ENCODE data around the gene GFPT2. TPM values are rescaled to one million over a fixed set of nuclear protein-coding genes. Genes with fewer than 3 reads are reported as not detected.

The GFPT2 gene
- total and polyA plus RNA-seq, 2 experiments from 2014 or later, result 45.2 to 75.3 TPM

DNA sequence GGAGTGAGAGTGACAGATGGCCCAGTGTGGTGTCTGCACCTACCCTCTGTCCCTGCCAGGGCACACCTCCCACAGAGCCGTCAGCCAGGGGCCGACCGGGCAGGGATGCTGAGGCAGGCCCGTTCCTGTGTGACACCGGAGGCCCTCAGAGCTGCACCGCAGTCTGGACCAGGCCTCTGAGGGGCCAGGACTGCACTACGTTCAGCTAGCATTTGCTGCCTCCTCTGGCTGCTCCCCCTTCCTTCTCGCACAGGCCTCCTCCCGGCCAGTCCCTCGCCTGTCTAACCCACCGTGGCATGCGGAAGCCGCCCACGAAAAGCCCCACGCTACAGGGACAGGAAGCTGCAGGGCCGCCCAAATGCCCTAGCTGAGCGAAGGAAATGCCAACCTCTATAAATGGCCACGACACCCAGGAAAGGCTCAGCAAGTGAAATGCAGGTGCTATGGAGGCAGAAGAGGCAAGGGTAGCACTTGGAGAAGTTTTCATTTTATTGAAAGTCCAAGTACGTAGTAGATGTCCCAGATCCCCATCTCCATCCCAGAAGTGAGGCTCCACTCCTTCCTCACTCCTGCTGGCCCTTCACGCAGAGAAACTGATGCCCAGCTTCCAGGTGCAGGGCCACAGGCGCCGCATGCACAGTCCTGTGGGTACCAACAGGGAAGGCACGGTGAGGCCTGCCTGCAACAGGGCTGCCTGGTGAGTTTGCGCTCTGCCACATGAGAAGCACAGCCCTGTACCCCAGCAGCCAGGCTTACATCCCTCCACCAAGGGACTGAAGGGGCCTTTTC, 99.9 kb downstream of the GFPT2 start:
- TF ChIP-seq EZH2 (IDR thresholded peaks at IDR 0.05; ENCODE audit: insufficient read depth, poor library complexity, severe bottlenecking) (no peak), EZH2phosphoT487 (IDR thresholded peaks at IDR 0.05; ENCODE audit: insufficient read depth, low read depth) (no peak)
- Histone ChIP-seq H3F3A (ENCODE audit: insufficient read depth) (no peaks in the 10 kb centered on the region), H3K9me2 (ENCODE audit: insufficient read depth) (no peaks in the 10 kb centered on the region), H3K4me1 (ENCODE audit: insufficient read depth) (no peaks in the 10 kb centered on the region), H3K27me3 (replicated peaks; ENCODE audit: insufficient read depth) (no peaks in the 10 kb centered on the region), H2AFZ (no peak overlapping the region), H3K27ac (no peak overlapping the region), H3K9me3 (ENCODE audit: low read depth) (no peaks in the 10 kb centered on the region), H3K4me3 (no peak overlapping the region), H3K79me2 (ENCODE audit: insufficient read depth) (no peaks in the 10 kb centered on the region), H3K9ac (no peak overlapping the region), H4K20me1 (ENCODE audit: insufficient read depth) (no peaks in the 10 kb centered on the region), H3K4me2 (ENCODE audit: unreplicated experiment) (no peak overlapping the region), H3K36me3 (ENCODE audit: low read depth) (peaks cover 51% of the 10 kb centered on the region)
- 95 to 96% methylated on average over 23 to 24 of the region's 24 CpGs for WGBS, 2 experiments (ENCODE audit: low coverage in 1 of 2, low lambda C conversion rate in 2 of 2, missing lambda C conversion rate in 2 of 2)
- no peak for DNase-seq
- in situ Hi-C loops (cut with MboI), result no loop called here

DNA sequence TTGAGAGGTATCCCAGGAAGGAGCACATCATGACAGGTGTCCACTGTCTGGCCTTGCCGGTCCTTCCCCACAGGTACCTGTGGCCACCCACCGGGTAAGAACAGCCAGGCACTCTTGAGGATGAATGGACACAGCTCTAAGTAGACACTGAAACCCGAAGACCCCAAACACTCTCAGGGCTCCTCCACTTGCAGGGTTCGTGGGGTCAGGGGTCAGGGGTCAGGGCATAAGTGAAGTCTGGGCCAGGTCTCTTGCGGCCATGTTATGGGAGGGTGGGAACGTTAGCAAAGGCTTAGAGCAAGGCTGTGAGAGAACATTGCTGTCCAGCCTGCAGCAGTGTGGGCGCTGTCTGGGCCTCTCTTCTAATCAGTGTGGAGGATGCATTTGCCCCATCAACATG, 101.2 kb downstream of the GFPT2 start:
- TF ChIP-seq EZH2phosphoT487 (IDR thresholded peaks at IDR 0.05; ENCODE audit: insufficient read depth, low read depth) (no peak), EZH2 (IDR thresholded peaks at IDR 0.05; ENCODE audit: insufficient read depth, poor library complexity, severe bottlenecking) (no peak)
- peaks cover 46% of the 10 kb centered on the region for H3K36me3 ChIP-seq (ENCODE audit: low read depth)
- H3K9me2 ChIP-seq (ENCODE audit: insufficient read depth), result no peaks in the 10 kb centered on the region
- no peaks in the 10 kb centered on the region for H3K79me2 ChIP-seq (ENCODE audit: insufficient read depth)
- in situ Hi-C loops (cut with MboI), result no loop called here
- no peaks in the 10 kb centered on the region for H3K27me3 ChIP-seq (replicated peaks; ENCODE audit: insufficient read depth)
- H3K4me2 ChIP-seq (ENCODE audit: unreplicated experiment), result no peak overlapping the region
- WGBS, 2 experiments (ENCODE audit: low coverage in 1 of 2, low lambda C conversion rate in 2 of 2, missing lambda C conversion rate in 2 of 2), result 95% methylated on average over 7 of the region's 7 CpGs
- no peaks in the 10 kb centered on the region for H3K4me1 ChIP-seq (ENCODE audit: insufficient read depth)
- no peak overlapping the region for H3K4me3 ChIP-seq
- H2AFZ ChIP-seq, result no peak overlapping the region
- H3K9ac ChIP-seq, result no peak overlapping the region
- no peaks in the 10 kb centered on the region for H4K20me1 ChIP-seq (ENCODE audit: insufficient read depth)
- no peak for DNase-seq
- H3K27ac ChIP-seq, result no peak overlapping the region
- H3F3A ChIP-seq (ENCODE audit: insufficient read depth), result no peaks in the 10 kb centered on the region
- H3K9me3 ChIP-seq (ENCODE audit: low read depth), result no peaks in the 10 kb centered on the region

GRCh38 chr5:180251141-180251540, 102.0 kb downstream of the GFPT2 start:
- Histone ChIP-seq H3K9me2 (ENCODE audit: insufficient read depth) (no peaks in the 10 kb centered on the region), H3K36me3 (ENCODE audit: low read depth) (peaks cover 47% of the 10 kb centered on the region), H3K4me1 (ENCODE audit: insufficient read depth) (no peaks in the 10 kb centered on the region)

More at GRCh38 chr5:180251141-180251540, 102.0 kb downstream of the GFPT2 start:
- Histone ChIP-seq H3F3A (ENCODE audit: insufficient read depth) (no peaks in the 10 kb centered on the region), H3K27me3 (replicated peaks; ENCODE audit: insufficient read depth) (no peaks in the 10 kb centered on the region), H3K9me3 (ENCODE audit: low read depth) (no peaks in the 10 kb centered on the region), H4K20me1 (ENCODE audit: insufficient read depth) (no peaks in the 10 kb centered on the region), H3K79me2 (ENCODE audit: insufficient read depth) (no peaks in the 10 kb centered on the region), H3K4me3 (no peak overlapping the region), H3K4me2 (ENCODE audit: unreplicated experiment) (no peak overlapping the region), H3K9ac (no peak overlapping the region), H2AFZ (no peak overlapping the region), H3K27ac (no peak overlapping the region)
- in situ Hi-C loops (cut with MboI), result no loop called here
- 78 to 84% methylated on average over 9 of the region's 9 CpGs for WGBS, 2 experiments (ENCODE audit: low coverage in 1 of 2, low lambda C conversion rate in 2 of 2, missing lambda C conversion rate in 2 of 2)
- DNase-seq, result no peak
- no peak for TF ChIP-seq EZH2phosphoT487 (IDR thresholded peaks at IDR 0.05; ENCODE audit: insufficient read depth, low read depth)
- TF ChIP-seq EZH2 (IDR thresholded peaks at IDR 0.05; ENCODE audit: insufficient read depth, poor library complexity, severe bottlenecking), result no peak

Other genes starting within 250 kb of the GFPT2 start
- not detected in 2 replicates for gene RASGEF1C, start 144.1 kb downstream of the GFPT2 start, total RNA-seq (2014; rRNA removed; shearing (Covaris generic))
- gene RASGEF1C, start 144.1 kb downstream of the GFPT2 start, polyA plus RNA-seq (2016; fragmentation: Nextera tagmentation; extraction: Ambion mirVana), result not detected in 2 replicates
- 23.0 and 23.7 TPM in 2 replicates for gene MAPK9, start 61.3 kb downstream of the GFPT2 start, total RNA-seq (2014; rRNA removed; shearing (Covaris generic))
- 22.5 and 24.1 TPM in 2 replicates for gene MAPK9, start 61.3 kb downstream of the GFPT2 start, polyA plus RNA-seq (2016; fragmentation: Nextera tagmentation; extraction: Ambion mirVana)
- 7.7 and 7.8 TPM in 2 replicates for gene CNOT6, start 141.0 kb upstream of the GFPT2 start, total RNA-seq (2014; rRNA removed; shearing (Covaris generic))
- gene CNOT6, start 141.0 kb upstream of the GFPT2 start, polyA plus RNA-seq (2016; fragmentation: Nextera tagmentation; extraction: Ambion mirVana), result 5.3 and 5.4 TPM in 2 replicates
- gene SCGB3A1, start 238.2 kb upstream of the GFPT2 start, total RNA-seq (2014; rRNA removed; shearing (Covaris generic)), result not detected in 2 replicates
- not detected in 2 replicates for gene SCGB3A1, start 238.2 kb upstream of the GFPT2 start, polyA plus RNA-seq (2016; fragmentation: Nextera tagmentation; extraction: Ambion mirVana)